HG02870 (cell line): ENCODE results near the gene TEX19.
"Not testable (repeated sequence)": the region's sequence is repeated elsewhere in the genome, so short reads cannot be mapped to it uniquely, and the experiment has no call there.

ENCODE experiments used
- ATAC-seq: cut with Tn5 transposase; IDR thresholded peaks from one replicate; pipeline ENCODE4 v1.9.1; 2021; ENCODE audit warnings: mild to moderate bottlenecking, moderate library complexity; ENCODE audit not compliant: unreplicated experiment

Gene TEX19

GRCh38 chr17:82406131-82406671 is 47.2 kb downstream of the TEX19 start:
- no peak for ATAC-seq

GRCh38 chr17:82407255-82407654 is 48.2 kb downstream of the TEX19 start:
- ATAC-seq, result no peak

DNA sequence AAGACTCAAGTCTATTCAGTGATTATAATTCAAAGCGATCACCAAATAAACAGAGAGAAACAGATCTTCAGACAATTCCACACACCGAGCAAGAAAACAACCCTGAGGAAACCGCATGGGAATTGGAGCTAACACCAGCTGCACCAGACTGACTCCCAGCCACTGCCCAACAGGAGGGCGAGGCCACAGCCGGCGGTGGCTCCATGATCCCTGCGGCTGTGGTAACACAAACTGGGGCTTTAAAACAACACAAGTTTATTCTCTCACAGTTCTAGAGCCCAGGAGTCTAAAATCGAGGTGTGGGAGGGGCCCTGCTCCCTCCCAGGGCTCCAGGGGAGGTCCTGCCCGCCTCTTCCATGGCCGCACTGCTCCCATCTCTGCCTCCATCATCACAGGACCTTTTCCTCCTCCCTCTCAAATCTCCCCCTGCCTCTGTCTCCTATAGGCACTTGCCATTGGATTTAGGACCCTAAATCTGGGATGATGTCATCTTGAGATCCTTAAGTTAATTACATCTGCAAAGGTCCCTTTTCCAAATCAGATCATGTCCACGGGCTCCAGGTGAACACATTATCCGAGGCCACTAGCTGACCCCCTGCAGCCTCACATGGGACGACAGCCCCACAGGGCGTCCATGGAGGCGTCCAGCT is 49.4 kb downstream of the TEX19 start:
- no peak for ATAC-seq

- no peak for ATAC-seq
Measured at GRCh38 chr17:82408938-82409318, 49.9 kb downstream of the TEX19 start.

DNA sequence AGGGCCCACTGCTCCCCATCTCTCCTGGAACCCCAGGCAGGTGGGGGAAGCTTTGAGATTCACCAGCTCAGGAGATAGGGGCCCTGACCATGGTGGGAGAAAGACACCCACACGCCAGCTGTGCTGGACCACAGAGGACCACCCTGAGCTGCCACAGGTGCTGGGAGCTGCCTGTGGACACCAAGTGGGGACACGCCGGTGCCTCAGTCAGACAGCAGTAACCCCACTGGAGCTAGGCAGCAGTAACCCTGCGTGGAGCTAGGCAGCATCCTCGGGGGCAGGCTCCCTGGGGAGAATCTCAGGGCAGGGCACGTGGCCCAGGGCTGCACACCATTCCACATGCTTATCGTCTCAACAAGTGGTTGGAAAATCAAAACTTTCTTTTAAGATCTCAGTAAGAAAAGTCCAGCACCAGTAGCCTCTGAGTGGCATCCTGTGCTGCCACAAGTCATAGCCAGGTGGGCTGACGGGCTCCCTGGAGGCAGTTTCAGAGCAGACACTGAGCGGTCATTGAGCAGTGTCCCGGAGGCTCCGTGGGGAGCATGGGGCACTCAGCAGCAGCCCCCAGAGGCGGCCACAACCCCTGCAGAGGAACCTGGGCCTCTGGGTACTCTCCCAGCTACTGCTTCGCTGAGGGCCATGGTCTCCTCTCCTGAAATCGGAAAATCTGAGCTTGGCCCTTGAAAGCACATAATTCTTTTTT is 51.1 kb downstream of the TEX19 start:
- ATAC-seq, result no peak

DNA sequence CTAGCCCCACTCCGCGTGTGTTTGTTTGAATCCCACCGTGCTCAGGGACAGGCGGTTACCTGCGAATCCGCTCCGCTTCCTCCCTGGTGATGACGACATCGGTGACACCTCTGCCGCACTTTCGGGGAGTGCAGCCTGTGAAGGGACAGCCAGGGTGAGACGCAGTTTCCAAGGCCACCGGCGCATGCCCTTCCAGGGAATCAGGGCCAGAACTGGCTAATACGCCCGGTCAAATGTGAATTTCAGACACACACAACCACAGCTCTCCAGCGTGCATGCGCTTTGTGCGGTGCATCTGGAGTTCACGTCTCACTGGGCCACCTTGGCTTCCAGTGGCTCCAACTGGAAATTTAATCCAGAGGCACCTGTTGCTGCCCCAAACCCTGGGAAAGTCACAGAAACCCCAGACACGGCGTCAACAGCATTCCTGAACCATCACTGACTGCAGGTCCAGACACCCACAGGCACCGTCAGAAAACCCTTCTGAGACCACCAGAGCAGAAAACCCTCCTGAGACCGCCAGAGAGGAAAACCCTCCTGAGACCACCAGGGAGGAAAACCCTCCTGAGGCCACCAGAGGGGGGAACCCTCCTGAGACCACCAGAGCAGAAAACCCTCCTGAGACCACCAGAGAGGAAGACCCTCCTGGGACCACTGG is 52.5 kb downstream of the TEX19 start:
- ATAC-seq, result no peak

DNA sequence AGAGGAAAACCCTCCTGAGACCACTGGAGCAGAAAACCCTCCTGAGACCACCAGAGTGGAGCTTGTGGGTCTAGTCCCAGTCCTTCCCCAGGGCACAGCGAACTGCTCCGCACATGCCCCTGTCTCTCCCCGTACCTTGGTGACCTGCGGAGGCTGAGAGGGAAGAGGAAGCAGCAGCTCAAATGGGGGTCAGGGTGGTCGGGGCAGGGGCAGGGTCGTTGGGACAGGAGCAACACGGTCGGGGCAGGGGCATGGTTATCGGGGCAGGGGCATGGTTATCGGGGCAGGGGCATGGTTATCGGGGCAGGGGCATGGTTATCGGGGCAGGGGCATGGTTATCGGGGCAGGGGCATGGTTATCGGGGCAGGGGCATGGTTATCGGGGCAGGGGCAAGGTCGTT is 53.0 kb downstream of the TEX19 start:
- not testable (repeated sequence) for ATAC-seq

DNA sequence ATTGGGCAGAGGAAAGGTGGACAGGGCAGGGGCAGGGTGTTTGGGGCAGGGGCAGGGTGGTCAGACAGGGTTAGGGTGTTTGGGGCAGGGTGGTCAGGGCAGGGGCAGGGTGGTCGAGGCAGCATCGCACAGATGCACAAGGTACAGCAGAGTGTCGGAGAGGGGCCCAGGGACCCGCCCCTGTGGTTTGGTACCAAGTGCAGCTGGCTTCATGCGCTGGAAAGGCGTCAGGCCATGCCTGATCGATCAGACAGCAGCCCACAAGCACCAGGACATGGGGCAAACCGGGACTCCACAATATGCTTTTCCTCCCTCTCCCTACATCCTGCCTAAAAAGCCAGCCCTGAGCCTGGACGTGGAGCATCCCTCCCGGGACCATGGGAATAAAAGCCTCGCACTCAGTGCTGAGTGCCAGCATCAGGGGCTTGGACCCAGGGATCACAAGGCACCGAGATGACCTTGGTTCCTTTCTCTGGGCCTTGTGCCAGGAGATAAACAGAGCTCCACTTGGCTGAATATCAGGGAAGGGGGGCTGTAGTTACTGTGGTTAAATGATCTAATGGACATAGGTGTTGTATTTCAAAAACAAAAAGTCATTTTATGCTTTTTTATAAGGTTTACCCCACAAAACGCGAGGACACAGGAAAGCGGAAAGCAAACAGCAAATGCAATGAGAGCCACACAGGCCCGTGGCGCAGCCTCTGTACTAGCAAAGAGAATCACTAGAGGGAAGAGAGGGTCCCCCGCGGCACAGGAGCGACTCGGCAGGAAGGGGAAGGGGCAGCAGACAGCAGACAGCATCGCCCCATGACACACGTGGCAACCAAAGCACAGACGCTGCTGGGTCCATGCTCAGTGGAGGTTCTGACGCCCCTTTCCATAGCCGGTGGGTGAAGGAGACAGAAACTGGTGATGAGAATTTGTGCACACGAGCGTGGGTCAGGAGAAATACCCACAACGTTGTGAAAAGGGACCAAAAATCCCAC is 53.8 kb downstream of the TEX19 start:
- ATAC-seq, result no peak
